Measurements from ENCODE around the gene FMN2.

- no peak for TF ChIP-seq CTCF (conservative IDR thresholded peaks at IDR 0.05 in 1 of 2, IDR thresholded peaks at IDR 0.05 in 1 of 2; ENCODE audit: low read depth in 1 of 2, low read length in 2 of 2)
- no peak for TF ChIP-seq EZH2 (IDR thresholded peaks at IDR 0.05; ENCODE audit: low read length, missing control alignments)
Observed at GRCh38 chr1:240210026-240210425, 118.3 kb downstream of the FMN2 start.
